ENCODE data around the gene KRTAP22-2. TPM values are rescaled to one million over a fixed set of nuclear protein-coding genes. Genes with fewer than 3 reads are reported as not detected.

The KRTAP22-2 gene
- total RNA-seq, 1 experiment from 2014 or later = not detected

- Histone ChIP-seq H2BK120ac (ENCODE audit: low read depth, low read length, poor library complexity, severe bottlenecking) (no peak overlapping the region), H3K18ac (ENCODE audit: insufficient read length, low read depth, low read length) (no peak overlapping the region), H3K27ac (ENCODE audit: insufficient read length, low read depth, low read length) (no peak overlapping the region), H2BK20ac (ENCODE audit: low read depth, low read length, poor library complexity, severe bottlenecking) (no peak overlapping the region), H3K27me3 (ENCODE audit: insufficient read depth, low read length) (no peaks in the 10 kb centered on the region), H3K14ac (ENCODE audit: insufficient read depth, low read length) (no peak overlapping the region), H3K4me2 (ENCODE audit: insufficient read depth, insufficient read length, low read length) (no peak overlapping the region), H3K4ac (ENCODE audit: low read depth, low read length) (no peak overlapping the region), H3K4me1 (ENCODE audit: insufficient read depth, low read length) (0 out of 2 replicates have a peak, but pooled peaks cover 3% of the 10 kb centered on the region), H2AK5ac (ENCODE audit: insufficient read length, low read length) (no peak overlapping the region), H4K5ac (ENCODE audit: insufficient read length, low read depth, low read length) (no peak overlapping the region), H3K9me3 (ENCODE audit: control insufficient read depth, low read depth, low read length) (no peaks in the 10 kb centered on the region), H2BK5ac (ENCODE audit: insufficient read length, low read length) (no peak overlapping the region), H4K20me1 (ENCODE audit: control insufficient read depth, insufficient read depth, insufficient read length) (no peaks in the 10 kb centered on the region), H3T11ph (ENCODE audit: low read length) (no peak overlapping the region), H3K79me1 (ENCODE audit: insufficient read depth, low read depth, low read length, poor library complexity, severe bottlenecking) (no peaks in the 10 kb centered on the region), H2AFZ (ENCODE audit: low read length) (no peak overlapping the region), H3K23ac (ENCODE audit: insufficient read length, low read depth, low read length) (no peak overlapping the region), H3K23me2 (ENCODE audit: insufficient read length, low read depth, low read length, poor library complexity, severe bottlenecking) (no peaks in the 10 kb centered on the region), H2BK15ac (ENCODE audit: low read depth, low read length) (no peak overlapping the region), H3K56ac (ENCODE audit: insufficient read length, low read depth, low read length) (no peak overlapping the region), H3K79me2 (ENCODE audit: insufficient read depth, low read length) (no peaks in the 10 kb centered on the region), H4K8ac (replicated peaks; ENCODE audit: insufficient read length, low read depth, low read length) (no peak overlapping the region), H2BK12ac (ENCODE audit: insufficient read length, low read depth, low read length) (no peak overlapping the region), H3K9ac (ENCODE audit: extremely low read depth, insufficient read length, low read length) (no peak overlapping the region), H4K91ac (ENCODE audit: insufficient read length, low read depth, low read length) (no peak overlapping the region)
- H3K4me1 Mint-ChIP-seq = no peaks in the 10 kb centered on the region
- no peak for DNase-seq
- H3K36me3 Mint-ChIP-seq (ENCODE audit: insufficient read depth in 1 of 3, low read depth in 3 of 3) = peaks cover 6 to 19% (median 16%) of the 10 kb centered on the region in 3 experiments
- no peak overlapping the region for H3K27ac Mint-ChIP-seq
- H3K9me3 Mint-ChIP-seq = peaks cover 13 to 38% of the 10 kb centered on the region in 2 experiments
- H3K4me3 Mint-ChIP-seq = no peak overlapping the region
- TF ChIP-seq CTCF (conservative IDR thresholded peaks at IDR 0.05) = no peak
- no CpG with 5 or more reads among the region's 3 CpGs for WGBS (ENCODE audit: extremely low coverage, insufficient read length, low lambda C conversion rate)
- H3K27me3 Mint-ChIP-seq (ENCODE audit: low read depth) = peaks cover 2% of the 10 kb centered on the region
These were observed 33.2 kb upstream of the KRTAP22-2 start for GRCh38 chr21:30623362-30623761.

Measured in H9 (cell line).